Calu3 (cell line): ENCODE measurements around the gene CYP19A1. TPM values are rescaled to one million over a fixed set of nuclear protein-coding genes. Genes with fewer than 3 reads are reported as not detected.
"Not testable (repeated sequence)": the region's sequence is repeated elsewhere in the genome, so short reads cannot be mapped to it uniquely, and the experiment has no call there.

Experiments used
- BruUV-seq: library from RNA; stranded (reverse); fragments of 400-500 nt; replicated peaks from 2 replicates; lab custom pipeline; 2021; lab: Mats Ljungman, UMichigan
- CTCF ChIA-PET: fragments of 300-600 bp; sonication (Branson Sonifier 250); formaldehyde crosslinking; loops from one replicate; lab custom pipeline; 2022; ENCODE audit warnings: antibody characterized with exemption; lab: Charles Lee
- DNase-seq: peaks from one replicate; pipeline ENCODE4 v3.0.0; 2022
- H3K27ac Mint-ChIP-seq: one replicate; pipeline ENCODE4 v1.8.0; 2022; ENCODE audit warnings: mixed read lengths; ENCODE audit not compliant: unreplicated experiment
- H3K27me3 Mint-ChIP-seq: one replicate; pipeline ENCODE4 v1.8.0; 2022; ENCODE audit warnings: mixed read lengths; ENCODE audit not compliant: unreplicated experiment
- H3K36me3 Mint-ChIP-seq: one replicate; pipeline ENCODE4 v1.8.0; 2022; ENCODE audit warnings: mild to moderate bottlenecking, moderate library complexity, mixed read lengths; ENCODE audit not compliant: insufficient read depth, unreplicated experiment
- H3K4me1 Mint-ChIP-seq: one replicate; pipeline ENCODE4 v1.8.0; 2022; ENCODE audit warnings: mild to moderate bottlenecking, low read depth, mixed read lengths; ENCODE audit not compliant: unreplicated experiment
- H3K4me3 Mint-ChIP-seq: one replicate; pipeline ENCODE4 v1.8.0; 2022; ENCODE audit warnings: mild to moderate bottlenecking, low read depth, moderate library complexity, mixed read lengths; ENCODE audit not compliant: unreplicated experiment
- H3K9me3 Mint-ChIP-seq: one replicate; pipeline ENCODE4 v1.8.0; 2022; ENCODE audit warnings: low read depth, mixed read lengths; ENCODE audit not compliant: unreplicated experiment
- intact Hi-C: fragments of 100-400 bp; cut with micrococcal nuclease; formaldehyde crosslinking; loops from one replicate; pipeline ENCODE4 v1.10.0; 2022; ENCODE audit not compliant: unreplicated experiment
- total RNA-seq: library from RNA; stranded (reverse); gene quantifications from 2 replicates; pipeline ENCODE4 v1.2.3, GENCODE V29; 2022
- TF ChIP-seq, protein P1 (sequence below): fragments of 200-600 bp; IDR thresholded peaks from one replicate; pipeline ENCODE4 v1.8.0; 2022; ENCODE audit warnings: antibody characterized with exemption; ENCODE audit not compliant: unreplicated experiment

CYP19A1 gene
- total RNA-seq, 1 experiment from 2014 or later: not detected

DNA sequence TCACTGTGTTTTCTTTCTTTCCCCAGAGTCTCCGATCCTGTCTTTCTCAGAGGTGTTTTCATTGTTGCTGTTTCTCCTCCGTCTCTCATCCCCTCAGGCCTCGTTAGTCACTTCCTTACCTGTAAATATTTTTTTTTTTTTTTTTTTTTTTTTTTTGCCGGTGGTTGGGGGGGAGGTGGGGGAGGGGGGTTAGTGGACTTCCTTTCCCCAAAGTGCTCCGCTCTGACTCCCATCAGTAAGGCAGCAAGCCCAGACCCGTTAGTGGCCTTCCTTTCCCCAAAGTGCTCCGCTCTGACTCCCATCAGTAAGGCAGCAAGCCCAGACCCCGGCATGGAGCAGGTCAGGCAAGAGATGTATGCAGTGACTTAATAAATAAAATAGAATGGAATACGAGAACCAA lies 146.6 kb downstream of the CYP19A1 start:
- no TSS peak for BruUV-seq
- no peaks in the 10 kb centered on the region for H3K4me1 Mint-ChIP-seq
- no peak for DNase-seq
- CTCF ChIA-PET: interaction anchor here (1.2 to 2.7 kb wide), 4 partner anchors 9 to 94 kb away, joined by 4 to 41 read pairs (median 4); no protein-coding TSS in a partner anchor
- no peak overlapping the region for H3K4me3 Mint-ChIP-seq
- TF ChIP-seq, protein P1, sequence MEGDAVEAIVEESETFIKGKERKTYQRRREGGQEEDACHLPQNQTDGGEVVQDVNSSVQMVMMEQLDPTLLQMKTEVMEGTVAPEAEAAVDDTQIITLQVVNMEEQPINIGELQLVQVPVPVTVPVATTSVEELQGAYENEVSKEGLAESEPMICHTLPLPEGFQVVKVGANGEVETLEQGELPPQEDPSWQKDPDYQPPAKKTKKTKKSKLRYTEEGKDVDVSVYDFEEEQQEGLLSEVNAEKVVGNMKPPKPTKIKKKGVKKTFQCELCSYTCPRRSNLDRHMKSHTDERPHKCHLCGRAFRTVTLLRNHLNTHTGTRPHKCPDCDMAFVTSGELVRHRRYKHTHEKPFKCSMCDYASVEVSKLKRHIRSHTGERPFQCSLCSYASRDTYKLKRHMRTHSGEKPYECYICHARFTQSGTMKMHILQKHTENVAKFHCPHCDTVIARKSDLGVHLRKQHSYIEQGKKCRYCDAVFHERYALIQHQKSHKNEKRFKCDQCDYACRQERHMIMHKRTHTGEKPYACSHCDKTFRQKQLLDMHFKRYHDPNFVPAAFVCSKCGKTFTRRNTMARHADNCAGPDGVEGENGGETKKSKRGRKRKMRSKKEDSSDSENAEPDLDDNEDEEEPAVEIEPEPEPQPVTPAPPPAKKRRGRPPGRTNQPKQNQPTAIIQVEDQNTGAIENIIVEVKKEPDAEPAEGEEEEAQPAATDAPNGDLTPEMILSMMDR: no peak
- no peaks in the 10 kb centered on the region for H3K9me3 Mint-ChIP-seq
- no peak overlapping the region for H3K27ac Mint-ChIP-seq
- intact Hi-C loops: loop anchor here (1.0 kb wide), 2 partner anchors 28 to 191 kb away; no protein-coding TSS in a partner anchor
- no peaks in the 10 kb centered on the region for H3K36me3 Mint-ChIP-seq
- H3K27me3 Mint-ChIP-seq: peaks cover 73% of the 10 kb centered on the region

DNA sequence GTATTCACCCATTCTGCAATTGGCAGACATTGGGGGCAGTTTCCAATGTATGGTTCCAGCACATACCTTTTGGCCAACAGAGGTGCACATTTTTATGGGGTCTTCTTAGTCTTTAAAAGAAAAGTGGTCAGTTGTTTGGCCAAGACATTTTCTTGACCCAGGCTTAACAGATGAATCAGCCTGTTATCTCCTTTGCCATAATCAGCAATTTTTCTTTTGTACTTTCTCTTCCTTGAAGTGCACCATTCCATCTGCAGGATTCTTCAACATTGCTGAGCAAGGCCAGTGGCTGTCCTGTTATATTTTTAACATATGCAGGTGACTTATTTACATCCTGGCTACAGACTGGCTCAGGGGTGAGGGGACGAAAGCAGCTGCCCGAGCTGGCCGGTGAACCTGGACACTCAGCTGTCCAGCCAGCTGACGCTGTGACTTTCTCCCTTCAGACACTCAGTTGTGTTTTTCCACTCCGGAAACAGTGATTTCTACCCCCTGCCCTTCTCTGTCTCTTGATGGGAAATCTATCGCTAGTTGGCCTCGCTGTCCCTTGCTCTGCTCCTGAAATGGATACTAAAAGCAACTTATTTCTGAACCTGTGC lies 147.2 kb downstream of the CYP19A1 start:
- intact Hi-C loops: no loop called here
- Mint-ChIP-seq H3K27me3 (peaks cover 78% of the 10 kb centered on the region), H3K9me3 (no peaks in the 10 kb centered on the region), H3K36me3 (no peaks in the 10 kb centered on the region), H3K4me3 (no peak overlapping the region), H3K27ac (no peak overlapping the region), H3K4me1 (no peaks in the 10 kb centered on the region)
- CTCF ChIA-PET: no interaction called here
- TF ChIP-seq, protein P1: no peak
- no peak for DNase-seq
- BruUV-seq: no TSS peak

DNA sequence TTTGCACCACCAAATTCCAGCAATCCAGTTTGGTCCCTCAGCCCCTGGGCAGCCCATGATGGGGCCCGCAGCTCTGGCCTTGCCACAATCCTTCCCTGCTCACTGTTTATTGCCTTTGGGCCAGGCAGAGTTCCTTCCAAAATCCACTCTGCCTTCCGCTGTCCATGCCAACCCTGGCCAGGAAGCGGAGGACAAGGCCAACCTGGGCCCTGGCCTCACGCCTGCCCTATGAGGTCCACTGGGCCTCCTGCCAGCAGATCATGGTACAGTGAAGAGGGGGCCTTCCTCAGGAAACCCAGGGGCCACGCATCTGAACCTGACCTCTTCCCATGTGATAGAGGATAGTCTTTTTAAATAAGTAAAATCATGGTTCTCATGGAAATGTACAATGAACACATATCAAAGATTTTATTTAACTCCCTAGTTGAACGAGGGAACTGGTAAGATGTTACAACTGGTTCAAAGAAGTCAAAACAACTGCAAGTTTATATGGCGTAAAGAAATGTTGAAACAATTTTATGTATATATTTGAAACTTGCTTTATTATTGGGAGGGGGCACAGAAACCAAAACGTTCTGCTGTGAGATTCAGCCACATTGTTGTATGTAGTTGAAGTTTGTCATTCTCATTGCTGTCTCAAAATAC lies 147.8 kb downstream of the CYP19A1 start:
- TF ChIP-seq, protein P1: no peak
- Mint-ChIP-seq H3K4me3 (no peak overlapping the region), H3K27ac (no peak overlapping the region), H3K27me3 (peaks cover 85% of the 10 kb centered on the region), H3K4me1 (no peaks in the 10 kb centered on the region), H3K36me3 (no peaks in the 10 kb centered on the region), H3K9me3 (no peaks in the 10 kb centered on the region)
- intact Hi-C loops: no loop called here
- BruUV-seq: no TSS peak
- CTCF ChIA-PET: no interaction called here
- no peak for DNase-seq

DNA sequence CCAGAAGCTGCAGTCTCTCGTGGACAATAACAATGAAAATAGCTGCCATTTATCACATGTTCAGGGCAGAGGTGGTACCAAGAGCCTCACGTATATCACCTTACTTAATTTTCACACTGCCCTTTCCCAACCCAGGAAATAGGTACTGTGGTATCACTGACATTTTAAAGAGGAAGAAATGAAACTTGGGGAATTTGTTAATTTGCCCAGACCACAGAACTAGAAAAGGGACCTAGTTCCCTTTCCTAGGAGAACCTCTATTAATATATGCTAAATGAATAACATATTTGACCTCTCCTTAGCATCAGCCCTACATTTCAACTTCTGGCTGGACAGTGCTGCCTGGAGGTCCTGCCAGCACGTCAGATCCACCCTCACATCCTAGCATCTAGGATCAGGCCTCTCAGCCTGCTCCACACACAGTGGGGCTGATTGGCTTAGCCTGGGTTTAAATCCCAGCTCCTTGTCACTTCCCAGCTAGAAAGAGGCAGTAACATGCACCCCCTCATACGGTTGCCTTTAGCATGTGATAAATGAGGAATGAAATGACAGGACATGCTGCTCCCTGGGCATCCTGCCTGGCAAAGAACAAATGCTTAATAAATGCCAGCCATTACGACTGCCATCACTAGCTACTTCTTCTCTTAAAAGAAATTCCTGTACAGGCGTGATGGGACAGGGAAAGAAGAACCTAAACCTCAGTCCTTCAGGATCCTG lies 148.6 kb downstream of the CYP19A1 start:
- no peaks in the 10 kb centered on the region for H3K9me3 Mint-ChIP-seq
- intact Hi-C loops: no loop called here
- no peak overlapping the region for H3K27ac Mint-ChIP-seq
- BruUV-seq: no TSS peak
- H3K4me3 Mint-ChIP-seq: no peak overlapping the region
- CTCF ChIA-PET: interaction anchor here (0.8 kb wide), 2 partner anchors 27 to 91 kb away, joined by 3 to 4 read pairs; no protein-coding TSS in a partner anchor
- H3K4me1 Mint-ChIP-seq: no peaks in the 10 kb centered on the region
- peaks cover 92% of the 10 kb centered on the region for H3K27me3 Mint-ChIP-seq
- DNase-seq: no peak
- TF ChIP-seq, protein P1: no peak
- no peaks in the 10 kb centered on the region for H3K36me3 Mint-ChIP-seq

DNA sequence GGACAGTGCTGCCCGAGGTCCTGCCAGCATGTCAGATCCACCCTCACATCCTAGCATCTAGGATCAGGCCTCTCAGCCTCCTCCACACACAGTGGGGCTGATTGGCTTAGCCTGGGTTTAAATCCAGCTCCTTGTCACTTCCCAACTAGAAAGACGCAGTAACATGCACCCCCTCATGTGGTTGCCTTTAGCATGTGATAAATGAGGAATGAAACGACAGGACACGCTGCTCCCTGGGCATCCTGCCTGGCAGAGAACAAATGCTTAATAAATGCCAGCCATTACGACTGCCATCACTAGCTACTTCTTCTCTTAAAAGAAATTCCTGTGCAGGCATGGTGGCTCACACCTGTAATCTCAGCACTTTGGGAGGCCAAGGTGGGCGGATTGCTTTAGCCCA lies 149.6 kb downstream of the CYP19A1 start:
- H3K36me3 Mint-ChIP-seq, H3K4me3 Mint-ChIP-seq, H3K9me3 Mint-ChIP-seq, CTCF ChIA-PET, H3K27ac Mint-ChIP-seq, DNase-seq, intact Hi-C loops, BruUV-seq, H3K4me1 Mint-ChIP-seq: not testable (repeated sequence)
- H3K27me3 Mint-ChIP-seq: peaks cover 92% of the 10 kb centered on the region
